Measurements from ENCODE around the gene COL4A1. TPM values are rescaled to one million over a fixed set of nuclear protein-coding genes. Genes with fewer than 3 reads are reported as not detected.

Gene COL4A1
- total RNA-seq, 3 donors from 2014 or later, result 118 to 1,008 (median 370) TPM

- no peaks in the 10 kb centered on the region for H3K36me3 ChIP-seq
- H3K4me3 ChIP-seq, result no peak overlapping the region
- H3K27me3 ChIP-seq, result no peaks in the 10 kb centered on the region
- no peak overlapping the region for H3K27ac ChIP-seq
- intact Hi-C loops (cut with DNase I; ENCODE audit: low total_unique reads), result no loop called here
- H3K4me1 ChIP-seq, result no peaks in the 10 kb centered on the region
- TF ChIP-seq CTCF (IDR thresholded peaks at IDR 0.05), result no peak
- no peak for TF ChIP-seq POLR2A (IDR thresholded peaks at IDR 0.05)
- TF ChIP-seq POLR2AphosphoS5 (IDR thresholded peaks at IDR 0.05), result no peak
- no peak for DNase-seq (ENCODE audit: low spot score in 2 of 2)
- H3K9me3 ChIP-seq, result no peaks in the 10 kb centered on the region
These were observed 156.4 kb downstream of the COL4A1 start for GRCh38 chr13:110150384-110151101.

- Histone ChIP-seq H3K27me3 (no peaks in the 10 kb centered on the region), H3K4me1 (no peaks in the 10 kb centered on the region), H3K27ac (no peak overlapping the region), H3K36me3 (no peaks in the 10 kb centered on the region), H3K4me3 (no peak overlapping the region), H3K9me3 (no peaks in the 10 kb centered on the region)
- TF ChIP-seq CTCF (IDR thresholded peaks at IDR 0.05) (no peak), POLR2AphosphoS5 (IDR thresholded peaks at IDR 0.05) (no peak), POLR2A (IDR thresholded peaks at IDR 0.05) (no peak)
- intact Hi-C loops (cut with DNase I; ENCODE audit: low total_unique reads), result no loop called here
- DNase-seq (ENCODE audit: low spot score in 2 of 2), result no peak
These were observed 157.9 kb downstream of the COL4A1 start for GRCh38 chr13:110149036-110149435.

- intact Hi-C loops (cut with DNase I; ENCODE audit: low total_unique reads), result no loop called here
- Histone ChIP-seq H3K4me1 (no peaks in the 10 kb centered on the region), H3K36me3 (no peaks in the 10 kb centered on the region), H3K27me3 (no peaks in the 10 kb centered on the region), H3K27ac (no peak overlapping the region), H3K4me3 (no peak overlapping the region), H3K9me3 (no peaks in the 10 kb centered on the region)
- no peak for DNase-seq (ENCODE audit: low spot score in 2 of 2)
- TF ChIP-seq POLR2A (IDR thresholded peaks at IDR 0.05), result no peak
- no peak for TF ChIP-seq POLR2AphosphoS5 (IDR thresholded peaks at IDR 0.05)
- no peak for TF ChIP-seq CTCF (IDR thresholded peaks at IDR 0.05)
These were observed 166.9 kb downstream of the COL4A1 start for GRCh38 chr13:110140099-110140498.

GRCh38 chr13:110138700-110139036, 168.3 kb downstream of the COL4A1 start:
- Histone ChIP-seq H3K4me3 (peak overlapping the region; percentile 43 to 79 (median 66)), H3K4me1 (no peaks in the 10 kb centered on the region), H3K27me3 (no peaks in the 10 kb centered on the region), H3K9me3 (no peaks in the 10 kb centered on the region), H3K36me3 (no peaks in the 10 kb centered on the region), H3K27ac (peak overlapping the region; percentile 72 to 76)
- TF ChIP-seq CTCF (IDR thresholded peaks at IDR 0.05) (no peak), POLR2AphosphoS5 (IDR thresholded peaks at IDR 0.05) (no peak), POLR2A (IDR thresholded peaks at IDR 0.05) (no peak)
- intact Hi-C loops (cut with DNase I; ENCODE audit: low total_unique reads), result no loop called here
- DNase-seq (ENCODE audit: low spot score in 2 of 2), result no peak

- DNase-seq (ENCODE audit: low spot score in 2 of 2), result peak in 1 of 2 donors; percentile 40
- Histone ChIP-seq H3K4me3 (peak overlapping the region; percentile 43 to 79 (median 66)), H3K27me3 (no peaks in the 10 kb centered on the region), H3K4me1 (no peaks in the 10 kb centered on the region), H3K27ac (peak overlapping the region; percentile 72 to 76), H3K9me3 (no peaks in the 10 kb centered on the region), H3K36me3 (no peaks in the 10 kb centered on the region)
- TF ChIP-seq POLR2A (IDR thresholded peaks at IDR 0.05), result no peak
- TF ChIP-seq POLR2AphosphoS5 (IDR thresholded peaks at IDR 0.05), result peak; percentile 22 to 51 (median 29)
- TF ChIP-seq CTCF (IDR thresholded peaks at IDR 0.05), result no peak
- intact Hi-C loops (cut with DNase I; ENCODE audit: low total_unique reads), result no loop called here
These were observed 168.8 kb downstream of the COL4A1 start for GRCh38 chr13:110138010-110138699.
